ENCODE measurements around the gene BRAT1.
"Not testable (repeated sequence)": the region's sequence is repeated elsewhere in the genome, so short reads cannot be mapped to it uniquely, and the experiment has no call there.

The BRAT1 gene

DNA sequence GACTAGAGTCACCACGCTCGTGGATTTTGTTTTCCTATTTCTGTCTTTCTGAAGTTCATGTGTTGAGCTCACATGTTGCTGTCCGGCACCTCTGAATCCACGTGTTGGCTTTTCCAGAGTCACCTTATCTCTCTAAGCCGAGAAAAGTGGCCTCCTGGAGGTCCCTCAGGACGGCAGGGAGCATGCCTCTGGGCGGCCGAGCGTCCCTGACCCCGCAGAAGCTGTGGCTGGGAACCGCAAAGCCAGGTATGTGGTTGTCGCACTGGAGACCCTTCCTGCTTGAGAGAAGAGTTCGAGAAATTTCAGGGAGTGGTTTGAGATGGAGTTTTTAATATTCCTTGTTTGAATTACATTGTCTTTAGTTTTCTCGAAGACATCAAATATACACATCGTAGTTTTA, 16.1 kb upstream of the BRAT1 start:
- no peak overlapping the region for H3K27ac ChIP-seq (ENCODE audit: low read length)
- no peak overlapping the region for H3K9ac ChIP-seq (ENCODE audit: low read length in 2 of 2)
- H3K27me3 ChIP-seq (ENCODE audit: control insufficient read depth in 1 of 2, insufficient read depth in 2 of 2, low read length in 2 of 2) = no peaks in the 10 kb centered on the region
- H3K36me3 ChIP-seq (ENCODE audit: control insufficient read depth in 2 of 2, insufficient read depth in 2 of 2, low read length in 2 of 2) = peaks cover 22 to 31% of the 10 kb centered on the region in 2 donors
- H3K4me1 ChIP-seq (ENCODE audit: control insufficient read depth, insufficient read depth, low read length) = peaks cover 2% of the 10 kb centered on the region
- no peak overlapping the region for H3K4me3 ChIP-seq (ENCODE audit: low read length in 2 of 2)
- no peaks in the 10 kb centered on the region for H3K9me3 ChIP-seq (ENCODE audit: control insufficient read depth in 2 of 2, low read length in 2 of 2)

DNA sequence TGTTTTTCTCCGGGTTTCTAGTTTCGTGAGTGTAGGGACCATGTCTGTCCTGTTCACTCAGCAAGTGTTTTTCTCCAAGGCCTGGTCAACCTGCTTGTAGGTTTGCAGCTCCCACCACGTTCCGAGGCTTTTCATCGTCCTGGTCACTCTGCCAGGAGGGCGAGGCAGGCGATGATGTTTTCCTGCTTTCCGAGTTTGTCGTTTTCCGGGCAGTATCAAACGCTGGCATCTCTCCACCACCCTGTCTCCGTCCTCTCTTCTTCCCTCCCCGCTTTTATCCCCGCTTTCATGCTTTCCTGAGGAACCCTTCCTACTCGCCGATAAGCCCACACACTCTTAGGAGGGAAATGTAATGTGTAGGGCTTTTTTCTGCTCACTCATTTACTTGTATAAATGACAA, 14.7 kb upstream of the BRAT1 start:
- Histone ChIP-seq H3K27me3 (ENCODE audit: control insufficient read depth in 1 of 2, insufficient read depth in 2 of 2, low read length in 2 of 2) (no peaks in the 10 kb centered on the region), H3K4me1 (ENCODE audit: control insufficient read depth, insufficient read depth, low read length) (peaks cover 2% of the 10 kb centered on the region), H3K9me3 (ENCODE audit: control insufficient read depth in 2 of 2, low read length in 2 of 2) (no peaks in the 10 kb centered on the region), H3K36me3 (ENCODE audit: control insufficient read depth in 2 of 2, insufficient read depth in 2 of 2, low read length in 2 of 2) (peaks cover 16 to 27% of the 10 kb centered on the region in 2 donors), H3K27ac (ENCODE audit: low read length) (no peak overlapping the region), H3K4me3 (ENCODE audit: low read length in 2 of 2) (no peak overlapping the region), H3K9ac (ENCODE audit: low read length in 2 of 2) (no peak overlapping the region)

DNA sequence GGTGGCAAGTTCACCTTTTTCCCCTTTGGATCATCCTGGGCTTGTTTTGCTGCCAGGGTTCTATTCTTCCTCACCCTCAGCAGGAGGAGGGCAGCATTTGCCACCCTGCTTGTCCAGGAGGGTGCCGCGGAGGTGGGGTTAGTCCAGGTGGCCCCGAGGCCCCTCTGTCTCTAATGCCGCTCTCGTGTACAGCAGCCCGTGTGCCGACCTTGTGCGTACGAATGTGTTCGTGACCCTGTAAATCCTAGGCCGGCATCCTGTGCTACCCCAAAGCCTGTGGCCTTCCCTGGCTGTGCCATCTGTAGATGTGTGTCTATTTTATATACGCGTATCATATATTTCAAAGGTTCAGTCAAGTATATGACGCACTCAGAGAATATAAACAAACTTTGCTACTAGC, 14.1 kb upstream of the BRAT1 start:
- Histone ChIP-seq H3K4me1 (ENCODE audit: control insufficient read depth, insufficient read depth, low read length) (peaks cover 2% of the 10 kb centered on the region), H3K27ac (ENCODE audit: low read length) (no peak overlapping the region), H3K9ac (ENCODE audit: low read length in 2 of 2) (no peak overlapping the region), H3K27me3 (ENCODE audit: control insufficient read depth in 1 of 2, insufficient read depth in 2 of 2, low read length in 2 of 2) (no peaks in the 10 kb centered on the region), H3K9me3 (ENCODE audit: control insufficient read depth in 2 of 2, low read length in 2 of 2) (no peaks in the 10 kb centered on the region), H3K4me3 (ENCODE audit: low read length in 2 of 2) (no peak overlapping the region), H3K36me3 (ENCODE audit: control insufficient read depth in 2 of 2, insufficient read depth in 2 of 2, low read length in 2 of 2) (peaks cover 12 to 25% of the 10 kb centered on the region in 2 donors)

DNA sequence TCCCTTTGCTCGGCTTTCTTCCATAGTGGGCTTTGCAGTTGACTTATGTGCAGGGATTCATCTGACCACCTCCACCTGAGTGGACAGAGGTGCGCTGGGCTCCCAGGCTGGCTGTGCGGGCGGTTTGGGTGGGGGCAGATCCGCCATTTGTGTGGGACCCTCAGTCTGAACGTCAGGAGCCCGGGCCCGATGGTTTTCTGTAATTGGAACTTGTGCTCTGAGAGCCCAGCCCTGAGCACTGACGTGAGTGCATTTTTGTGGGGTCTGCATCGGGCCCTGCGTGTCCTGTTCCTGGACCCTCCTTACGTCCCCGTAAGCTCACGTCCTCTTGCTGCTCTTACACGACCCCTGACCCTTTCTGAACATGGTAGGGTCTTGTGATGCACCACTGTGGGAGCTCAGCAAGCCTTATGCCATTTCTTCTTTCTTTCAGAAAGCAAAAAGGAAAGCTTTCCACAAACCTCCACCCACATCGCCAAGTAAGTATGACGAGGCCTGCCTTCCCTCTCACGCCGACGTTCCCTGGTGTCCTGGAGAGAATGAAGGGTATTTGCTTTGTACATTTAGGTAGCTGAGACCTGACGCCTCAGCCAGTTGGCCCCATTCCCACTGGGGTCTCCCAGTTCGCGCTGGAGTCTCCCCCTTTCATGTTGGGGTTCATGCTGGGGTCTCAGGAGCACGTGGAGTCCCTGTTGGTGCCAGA, 13.3 kb upstream of the BRAT1 start:
- Histone ChIP-seq H3K9ac (ENCODE audit: low read length in 2 of 2) (no peak overlapping the region), H3K27ac (ENCODE audit: low read length) (no peak overlapping the region), H3K9me3 (ENCODE audit: control insufficient read depth in 2 of 2, low read length in 2 of 2) (no peaks in the 10 kb centered on the region), H3K4me1 (ENCODE audit: control insufficient read depth, insufficient read depth, low read length) (peaks cover 2% of the 10 kb centered on the region), H3K36me3 (ENCODE audit: control insufficient read depth in 2 of 2, insufficient read depth in 2 of 2, low read length in 2 of 2) (peaks cover 4 to 19% of the 10 kb centered on the region in 2 donors), H3K4me3 (ENCODE audit: low read length in 2 of 2) (no peak overlapping the region), H3K27me3 (ENCODE audit: control insufficient read depth in 1 of 2, insufficient read depth in 2 of 2, low read length in 2 of 2) (no peaks in the 10 kb centered on the region)

DNA sequence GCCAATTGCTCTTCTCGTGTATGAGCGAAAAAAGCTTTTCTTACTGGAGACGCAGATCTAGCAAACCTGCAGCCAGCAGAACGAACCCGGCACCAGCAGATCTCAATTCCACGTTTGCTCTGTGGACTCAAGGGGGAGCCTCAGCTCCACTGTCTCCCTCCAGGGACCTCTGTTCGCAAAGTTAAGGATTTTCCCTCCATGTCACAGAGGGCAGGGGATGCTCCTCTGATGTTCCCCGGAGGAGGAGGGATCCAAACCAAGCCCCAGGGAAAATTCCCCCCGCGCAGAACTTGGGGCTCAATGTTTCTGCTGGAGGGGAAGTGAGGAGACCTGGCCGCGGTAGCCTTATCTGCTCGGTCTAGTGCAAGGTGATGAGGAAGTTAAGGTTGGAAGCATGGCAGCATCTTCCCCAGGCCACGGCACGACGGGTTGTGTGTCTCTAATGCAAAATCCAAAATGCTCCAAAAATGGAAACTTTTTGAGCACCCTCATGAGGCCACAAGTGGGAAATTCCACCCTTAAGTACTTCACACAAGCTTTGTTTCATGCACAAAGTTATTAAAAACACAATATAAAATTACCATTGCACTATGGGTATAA, 12.5 kb upstream of the BRAT1 start:
- H3K4me1 ChIP-seq (ENCODE audit: control insufficient read depth, insufficient read depth, low read length) = peaks cover 2% of the 10 kb centered on the region
- no peak overlapping the region for H3K9ac ChIP-seq (ENCODE audit: low read length in 2 of 2)
- no peaks in the 10 kb centered on the region for H3K27me3 ChIP-seq (ENCODE audit: control insufficient read depth in 1 of 2, insufficient read depth in 2 of 2, low read length in 2 of 2)
- no peaks in the 10 kb centered on the region for H3K9me3 ChIP-seq (ENCODE audit: control insufficient read depth in 2 of 2, low read length in 2 of 2)
- H3K4me3 ChIP-seq (ENCODE audit: low read length in 2 of 2) = no peak overlapping the region
- no peak overlapping the region for H3K27ac ChIP-seq (ENCODE audit: low read length)
- peaks cover 0 to 11% of the 10 kb centered on the region in 2 donors for H3K36me3 ChIP-seq (ENCODE audit: control insufficient read depth in 2 of 2, insufficient read depth in 2 of 2, low read length in 2 of 2)

DNA sequence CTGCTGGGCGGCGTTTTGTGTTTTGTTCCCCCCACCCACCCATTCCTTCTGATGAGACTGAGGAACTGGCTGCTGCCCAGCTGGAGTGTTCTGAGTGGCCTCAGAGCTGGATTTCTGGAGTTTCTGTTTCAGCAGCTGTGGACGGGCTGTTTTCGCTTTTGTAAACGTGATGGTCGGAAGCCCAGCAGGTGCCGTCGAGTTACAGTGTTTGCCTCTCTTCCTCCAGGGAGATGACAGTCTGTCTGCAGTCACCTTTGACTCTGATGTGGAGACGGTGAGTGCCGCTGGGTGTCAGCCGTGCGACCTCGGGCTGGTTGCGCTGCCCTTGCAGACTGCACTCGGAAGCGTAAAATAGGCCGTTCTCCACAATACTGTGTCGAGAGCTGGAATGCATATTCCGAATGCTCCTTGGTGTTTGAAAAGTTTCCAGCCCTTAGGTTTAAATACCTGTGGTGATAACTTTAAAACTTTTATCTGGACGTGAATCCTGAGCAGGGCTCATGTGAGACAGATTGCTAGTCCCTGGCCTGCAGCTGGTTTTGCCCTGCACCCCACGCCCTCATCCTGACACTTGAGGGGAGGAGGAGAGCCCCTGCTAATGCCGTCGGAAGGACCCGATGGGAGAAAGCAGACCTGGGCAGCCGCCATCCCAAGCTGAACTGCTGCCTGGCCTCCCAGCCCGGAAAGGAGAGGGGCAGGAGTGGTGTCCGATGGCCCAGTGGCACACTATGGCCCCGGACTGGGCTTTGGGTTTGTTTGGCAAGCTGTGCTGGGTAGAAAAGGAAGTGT, 11.8 kb upstream of the BRAT1 start:
- peaks cover 2% of the 10 kb centered on the region for H3K4me1 ChIP-seq (ENCODE audit: control insufficient read depth, insufficient read depth, low read length)
- H3K4me3 ChIP-seq (ENCODE audit: low read length in 2 of 2) = peak overlapping the region in 1 of 2 donors; percentile 52
- no peaks in the 10 kb centered on the region for H3K27me3 ChIP-seq (ENCODE audit: control insufficient read depth in 1 of 2, insufficient read depth in 2 of 2, low read length in 2 of 2)
- no peaks in the 10 kb centered on the region for H3K9me3 ChIP-seq (ENCODE audit: control insufficient read depth in 2 of 2, low read length in 2 of 2)
- H3K9ac ChIP-seq (ENCODE audit: low read length in 2 of 2) = no peak overlapping the region
- no peak overlapping the region for H3K27ac ChIP-seq (ENCODE audit: low read length)
- H3K36me3 ChIP-seq (ENCODE audit: control insufficient read depth in 2 of 2, insufficient read depth in 2 of 2, low read length in 2 of 2) = peaks cover 0 to 7% of the 10 kb centered on the region in 2 donors

DNA sequence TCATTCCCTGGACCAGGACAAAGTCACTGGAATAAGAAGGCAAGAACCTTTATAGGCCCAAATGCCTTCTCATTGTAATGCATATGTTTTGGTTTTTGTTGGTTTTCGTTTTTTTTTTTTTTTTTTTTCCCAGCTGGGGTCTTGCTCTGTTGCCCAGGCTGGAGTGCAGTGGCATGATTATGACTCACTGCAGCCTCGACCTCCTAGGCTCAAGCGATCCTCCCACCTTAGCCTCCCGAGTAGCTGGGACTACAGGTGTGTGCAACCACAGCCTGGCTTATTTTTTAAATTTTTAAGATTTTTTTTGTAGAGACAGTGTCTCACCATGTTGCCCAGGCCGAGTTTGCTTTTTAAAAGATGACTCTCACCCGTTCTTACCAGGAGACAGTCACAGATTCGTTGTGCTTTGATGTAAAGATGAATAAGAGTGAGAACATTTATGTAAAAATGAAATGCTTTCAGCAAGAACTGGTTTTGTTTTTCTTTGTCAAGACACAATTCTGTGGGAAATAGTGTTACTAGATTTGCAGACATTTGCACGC, 11.1 kb upstream of the BRAT1 start:
- Histone ChIP-seq H3K9me3 (ENCODE audit: control insufficient read depth in 2 of 2, low read length in 2 of 2) (no peaks in the 10 kb centered on the region), H3K36me3 (ENCODE audit: control insufficient read depth in 2 of 2, insufficient read depth in 2 of 2, low read length in 2 of 2) (peaks cover 0 to 2% of the 10 kb centered on the region in 2 donors), H3K4me1 (ENCODE audit: control insufficient read depth, insufficient read depth, low read length) (peaks cover 2% of the 10 kb centered on the region), H3K27ac (ENCODE audit: low read length) (no peak overlapping the region), H3K27me3 (ENCODE audit: control insufficient read depth in 1 of 2, insufficient read depth in 2 of 2, low read length in 2 of 2) (no peaks in the 10 kb centered on the region), H3K9ac (ENCODE audit: low read length in 2 of 2) (no peak overlapping the region), H3K4me3 (ENCODE audit: low read length in 2 of 2) (no peak overlapping the region)

DNA sequence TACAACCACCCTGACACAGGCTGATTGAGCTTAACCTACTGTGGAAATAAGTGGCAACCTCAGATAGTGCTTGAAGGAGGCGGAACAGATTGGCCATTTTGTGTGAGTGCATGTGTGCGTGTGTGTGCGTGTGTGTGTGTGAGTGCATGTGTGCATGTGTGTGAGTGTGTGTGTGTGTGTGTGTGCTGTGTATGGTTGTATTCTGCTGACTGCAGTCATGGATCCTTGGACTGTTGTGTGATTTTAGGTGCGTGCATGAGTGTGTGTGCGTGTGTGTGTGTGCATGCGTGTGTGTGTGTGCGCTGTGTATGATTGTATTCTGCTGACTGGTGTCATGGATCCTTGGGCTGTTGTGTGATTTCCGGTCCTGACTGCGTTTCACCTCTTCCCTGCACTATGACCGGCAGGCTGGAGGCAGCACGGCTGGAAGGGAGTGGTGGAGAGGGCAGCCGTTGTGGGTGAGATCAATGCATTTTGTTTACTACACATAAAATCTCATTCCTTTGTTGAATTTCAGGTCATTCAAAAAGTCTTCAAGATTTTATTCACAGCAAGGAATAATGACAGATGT, 9.7 kb upstream of the BRAT1 start:
- no peaks in the 10 kb centered on the region for H3K27me3 ChIP-seq (ENCODE audit: control insufficient read depth in 1 of 2, insufficient read depth in 2 of 2, low read length in 2 of 2)
- H3K27ac ChIP-seq (ENCODE audit: low read length) = no peak overlapping the region
- no peaks in the 10 kb centered on the region for H3K9me3 ChIP-seq (ENCODE audit: control insufficient read depth in 2 of 2, low read length in 2 of 2)
- H3K9ac ChIP-seq (ENCODE audit: low read length in 2 of 2) = no peak overlapping the region
- H3K36me3 ChIP-seq (ENCODE audit: control insufficient read depth in 2 of 2, insufficient read depth in 2 of 2, low read length in 2 of 2) = peaks cover 0 to 2% of the 10 kb centered on the region in 2 donors
- peaks cover 5% of the 10 kb centered on the region for H3K4me1 ChIP-seq (ENCODE audit: control insufficient read depth, insufficient read depth, low read length)
- no peak overlapping the region for H3K4me3 ChIP-seq (ENCODE audit: low read length in 2 of 2)

DNA sequence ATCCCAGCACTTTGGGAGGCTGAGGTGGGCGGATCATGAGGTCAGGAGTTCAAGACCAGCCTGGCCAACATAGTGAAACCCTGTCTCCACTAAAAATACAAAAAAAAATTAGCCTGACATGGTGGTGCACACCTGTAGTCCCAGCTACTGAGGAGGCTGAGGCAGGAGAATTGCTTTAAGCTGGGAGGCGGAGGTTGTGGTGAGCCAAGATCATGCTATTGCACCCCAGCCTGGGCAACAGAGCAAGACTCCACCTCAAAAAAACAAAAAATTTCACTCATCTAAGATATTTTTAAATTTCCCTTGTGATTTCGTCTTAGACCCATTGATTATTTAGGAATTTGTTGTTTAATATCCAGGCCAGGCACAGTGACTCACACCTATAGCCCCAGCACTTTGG, 8.6 kb upstream of the BRAT1 start:
- not testable (repeated sequence) for H3K27me3 ChIP-seq (ENCODE audit: control insufficient read depth in 1 of 2, insufficient read depth in 2 of 2, low read length in 2 of 2); H3K27ac ChIP-seq (ENCODE audit: low read length); H3K9me3 ChIP-seq (ENCODE audit: control insufficient read depth in 2 of 2, low read length in 2 of 2); H3K4me3 ChIP-seq (ENCODE audit: low read length in 2 of 2); H3K9ac ChIP-seq (ENCODE audit: low read length in 2 of 2); H3K36me3 ChIP-seq (ENCODE audit: control insufficient read depth in 2 of 2, insufficient read depth in 2 of 2, low read length in 2 of 2)
- H3K4me1 ChIP-seq (ENCODE audit: control insufficient read depth, insufficient read depth, low read length) = peaks cover 12% of the 10 kb centered on the region

DNA sequence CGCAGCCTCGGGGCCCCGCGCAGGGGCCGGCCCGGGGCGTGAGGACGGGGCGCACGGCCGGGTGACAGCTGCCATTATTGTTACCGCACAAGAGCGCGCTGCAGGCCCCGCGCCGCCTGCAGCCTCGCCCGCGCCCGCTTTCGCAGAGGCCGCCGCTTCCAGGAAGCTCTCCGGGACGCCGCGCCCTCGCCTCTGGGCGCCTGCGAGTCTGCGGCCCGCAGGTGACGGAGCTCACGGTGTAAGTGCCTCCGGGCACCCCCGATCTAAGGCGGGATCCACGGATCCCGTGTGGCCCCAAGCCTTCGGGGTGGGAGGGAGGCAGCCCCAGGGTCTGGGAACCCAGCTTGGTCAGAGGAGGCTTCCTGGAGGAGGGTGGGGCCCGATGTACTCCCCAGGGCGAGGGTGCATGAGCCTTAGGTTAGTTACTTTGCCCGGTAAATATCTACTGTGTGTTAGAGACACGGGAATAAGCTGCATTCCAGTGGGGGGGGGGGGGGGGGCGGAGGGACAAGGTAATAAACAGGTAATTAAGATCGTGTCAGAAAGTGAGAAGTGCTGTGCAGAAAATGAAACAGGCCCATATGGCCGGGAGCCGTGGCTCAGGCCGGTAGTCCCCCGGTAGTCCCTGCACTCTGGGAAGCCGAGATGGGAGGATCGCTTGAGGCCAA, 4.1 kb upstream of the BRAT1 start:
- peak overlapping the region; percentile 70 to 80 for H3K9ac ChIP-seq (ENCODE audit: low read length in 2 of 2)
- peak overlapping the region; percentile 72 to 84 for H3K4me3 ChIP-seq (ENCODE audit: low read length in 2 of 2)
- peaks cover 22% of the 10 kb centered on the region for H3K4me1 ChIP-seq (ENCODE audit: control insufficient read depth, insufficient read depth, low read length)
- no peaks in the 10 kb centered on the region for H3K27me3 ChIP-seq (ENCODE audit: control insufficient read depth in 1 of 2, insufficient read depth in 2 of 2, low read length in 2 of 2)
- no peaks in the 10 kb centered on the region for H3K9me3 ChIP-seq (ENCODE audit: control insufficient read depth in 2 of 2, low read length in 2 of 2)
- no peaks in the 10 kb centered on the region for H3K36me3 ChIP-seq (ENCODE audit: control insufficient read depth in 2 of 2, insufficient read depth in 2 of 2, low read length in 2 of 2)
- no peak overlapping the region for H3K27ac ChIP-seq (ENCODE audit: low read length)

Measured in stomach smooth muscle (tissue), 2 donors.